ENCODE measurements around the gene REXO5. TPM values are rescaled to one million over a fixed set of nuclear protein-coding genes. Genes with fewer than 3 reads are reported as not detected.

Gene REXO5
- total RNA-seq, 4 donors from 2014 or later, result 3.5 to 9.1 (median 3.9) TPM

DNA sequence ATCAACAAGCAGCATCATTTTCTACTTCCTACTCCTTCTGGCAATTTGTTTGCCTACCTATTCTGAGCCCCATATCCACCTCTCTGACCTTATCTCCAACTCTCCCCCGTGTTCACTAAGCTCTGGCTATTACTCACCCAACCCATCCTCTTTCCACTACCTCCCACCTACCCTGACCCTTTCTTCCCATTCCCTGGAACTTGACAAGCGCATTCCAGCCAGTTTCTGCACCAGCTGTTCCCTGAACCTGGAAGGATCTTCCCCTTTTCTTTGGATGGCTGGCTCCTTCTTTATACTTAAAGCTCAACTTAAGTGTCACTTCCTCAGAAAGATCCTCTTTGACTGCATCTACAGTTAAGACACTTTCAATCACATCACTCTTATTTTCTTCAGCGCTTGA, 91.6 kb downstream of the REXO5 start:
- WGBS, result 67% methylated on average over 3 of the region's 3 CpGs
- H3K27me3 ChIP-seq, result no peaks in the 10 kb centered on the region
- TF ChIP-seq, protein P1, sequence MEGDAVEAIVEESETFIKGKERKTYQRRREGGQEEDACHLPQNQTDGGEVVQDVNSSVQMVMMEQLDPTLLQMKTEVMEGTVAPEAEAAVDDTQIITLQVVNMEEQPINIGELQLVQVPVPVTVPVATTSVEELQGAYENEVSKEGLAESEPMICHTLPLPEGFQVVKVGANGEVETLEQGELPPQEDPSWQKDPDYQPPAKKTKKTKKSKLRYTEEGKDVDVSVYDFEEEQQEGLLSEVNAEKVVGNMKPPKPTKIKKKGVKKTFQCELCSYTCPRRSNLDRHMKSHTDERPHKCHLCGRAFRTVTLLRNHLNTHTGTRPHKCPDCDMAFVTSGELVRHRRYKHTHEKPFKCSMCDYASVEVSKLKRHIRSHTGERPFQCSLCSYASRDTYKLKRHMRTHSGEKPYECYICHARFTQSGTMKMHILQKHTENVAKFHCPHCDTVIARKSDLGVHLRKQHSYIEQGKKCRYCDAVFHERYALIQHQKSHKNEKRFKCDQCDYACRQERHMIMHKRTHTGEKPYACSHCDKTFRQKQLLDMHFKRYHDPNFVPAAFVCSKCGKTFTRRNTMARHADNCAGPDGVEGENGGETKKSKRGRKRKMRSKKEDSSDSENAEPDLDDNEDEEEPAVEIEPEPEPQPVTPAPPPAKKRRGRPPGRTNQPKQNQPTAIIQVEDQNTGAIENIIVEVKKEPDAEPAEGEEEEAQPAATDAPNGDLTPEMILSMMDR (IDR thresholded peaks at IDR 0.05), result no peak
- TF ChIP-seq EP300 (IDR thresholded peaks at IDR 0.05) (no peak), POLR2A (IDR thresholded peaks at IDR 0.05) (no peak), POLR2AphosphoS5 (IDR thresholded peaks at IDR 0.05) (no peak)
- peak overlapping the region; percentile 2 for H3K27ac ChIP-seq
- H3K4me3 ChIP-seq, result peak overlapping the region; percentile 61
- no peaks in the 10 kb centered on the region for H3K9me3 ChIP-seq
- no peak for DNase-seq (ENCODE audit: low spot score in 2 of 2)
- H3K4me1 ChIP-seq, result peaks cover 41% of the 10 kb centered on the region
- H3K36me3 ChIP-seq, result peaks cover 16% of the 10 kb centered on the region

DNA sequence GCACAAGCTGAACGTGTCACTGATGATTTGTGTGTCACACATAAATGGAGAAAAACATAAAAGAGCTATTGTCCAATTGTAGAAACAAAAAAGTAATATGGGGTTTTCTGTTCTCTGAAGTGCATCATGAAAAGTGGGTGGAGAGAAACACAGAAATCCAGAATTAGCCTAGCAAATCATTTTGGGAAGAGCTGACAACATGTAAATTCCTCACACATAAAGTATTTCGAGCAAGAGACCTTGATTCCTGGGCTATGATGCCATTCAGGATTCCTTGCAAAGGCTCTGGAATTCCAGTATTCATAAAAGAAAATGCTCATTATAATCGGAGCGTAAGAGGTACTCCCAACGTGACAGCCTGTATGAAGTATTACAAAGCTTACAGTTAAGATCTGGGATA, 92.7 kb downstream of the REXO5 start:
- peak overlapping the region; percentile 97 for H3K27ac ChIP-seq
- TF ChIP-seq, protein P1 (IDR thresholded peaks at IDR 0.05), result no peak
- TF ChIP-seq POLR2A (IDR thresholded peaks at IDR 0.05) (no peak), POLR2AphosphoS5 (IDR thresholded peaks at IDR 0.05) (no peak), EP300 (IDR thresholded peaks at IDR 0.05) (no peak)
- 9% methylated on average over 5 of the region's 5 CpGs for WGBS
- H3K27me3 ChIP-seq, result no peaks in the 10 kb centered on the region
- H3K4me1 ChIP-seq, result peaks cover 52% of the 10 kb centered on the region
- peak overlapping the region; percentile 61 for H3K4me3 ChIP-seq
- no peak for DNase-seq (ENCODE audit: low spot score in 2 of 2)
- H3K36me3 ChIP-seq, result peaks cover 16% of the 10 kb centered on the region
- H3K9me3 ChIP-seq, result no peaks in the 10 kb centered on the region

Other genes with a start within 250 kb of the REXO5 start
- gene ACSM2B, start 230.2 kb upstream of the REXO5 start, total RNA-seq, result under 1 TPM in 1 of 4 donors, not detected in 3; 0.32 TPM
- gene ACSM1, start 108.8 kb upstream of the REXO5 start, total RNA-seq, result 1 to 10 TPM in 2 of 4 donors, under 1 TPM in 2; 0.52 to 2.8 (median 1.1) TPM
- gene THUMPD1, start 64.7 kb upstream of the REXO5 start, total RNA-seq, result 10 to 100 TPM; 63.4 to 71.9 (median 64.1) TPM
- 10 to 100 TPM in 3 of 4 donors, 1 to 10 TPM in 1; 5.2 to 11.7 (median 11.0) TPM for gene ACSM3, start 42.5 kb upstream of the REXO5 start, total RNA-seq
- 10 to 100 TPM; 11.0 to 21.8 (median 18.0) TPM for gene ERI2, start 55 bp upstream of the REXO5 start, total RNA-seq
- gene DCUN1D3, start 93.8 kb downstream of the REXO5 start, total RNA-seq, result 10 to 100 TPM; 16.6 to 31.8 (median 21.1) TPM
- 10 to 100 TPM; 17.4 to 37.3 (median 30.0) TPM for gene LYRM1, start 94.2 kb downstream of the REXO5 start, total RNA-seq